Activated CD8-positive, alpha-beta memory T cell treated with anti-CD3 and anti-CD28 coated beads, Interleukin-2, amount 50 U/mL, for 1 hour (primary cell): ENCODE results near the gene FILIP1L.

ENCODE experiments used
- DNase-seq: peaks from one replicate; pipeline ENCODE4 v3.0.0-alpha.2; 2020; ENCODE audit errors: extremely low read depth

Gene FILIP1L

DNA sequence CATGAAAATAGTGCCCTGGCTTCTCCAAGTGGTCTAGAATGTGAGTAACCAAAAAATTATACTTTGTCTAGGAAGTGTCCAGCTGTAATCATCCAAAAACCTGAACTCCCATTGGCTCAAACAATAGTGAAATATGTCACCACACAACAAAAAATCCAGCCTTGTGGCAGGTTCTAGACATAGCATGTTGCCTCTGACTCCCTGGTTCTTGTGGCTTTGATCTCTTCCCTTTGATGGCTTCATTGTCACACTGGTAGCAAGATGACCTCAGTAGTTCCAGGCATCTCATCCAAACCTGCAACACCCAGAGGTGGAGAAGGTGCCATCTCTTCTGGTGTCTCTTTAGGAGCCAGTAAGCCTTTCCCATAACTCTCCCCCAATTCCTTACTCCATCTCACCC is 222.0 kb downstream of the FILIP1L start:
- DNase-seq: no peak

DNA sequence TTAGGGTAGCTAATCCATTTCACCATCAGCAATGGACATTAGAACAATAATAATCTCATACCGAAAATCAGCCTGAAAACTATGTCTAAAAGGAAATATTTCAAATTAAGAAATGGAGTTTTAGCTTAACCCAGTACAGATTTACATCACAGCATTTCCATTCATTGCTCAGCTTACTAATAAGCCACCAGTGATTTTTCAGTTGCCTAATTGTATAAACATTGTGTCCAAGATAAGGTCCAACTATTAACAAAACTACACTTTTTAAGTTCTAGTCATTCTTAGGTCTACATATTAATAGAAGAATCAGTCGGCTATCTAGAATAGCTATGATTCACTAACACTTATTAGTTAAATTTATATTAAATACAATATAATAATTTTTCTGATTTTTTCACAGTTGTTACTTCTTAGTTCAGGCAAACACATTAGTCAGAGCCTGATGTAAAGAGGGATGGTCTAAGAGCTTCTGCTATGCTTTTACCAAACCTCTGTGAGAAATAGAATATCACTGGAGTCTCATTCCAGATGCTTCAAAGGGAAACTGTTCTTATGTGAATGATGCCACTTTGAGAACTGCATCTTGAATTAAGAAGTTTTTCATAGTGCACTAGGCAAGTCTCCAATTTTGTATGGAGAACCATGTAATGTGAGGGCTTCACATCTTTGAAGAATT is 222.6 kb downstream of the FILIP1L start:
- DNase-seq: no peak

DNA sequence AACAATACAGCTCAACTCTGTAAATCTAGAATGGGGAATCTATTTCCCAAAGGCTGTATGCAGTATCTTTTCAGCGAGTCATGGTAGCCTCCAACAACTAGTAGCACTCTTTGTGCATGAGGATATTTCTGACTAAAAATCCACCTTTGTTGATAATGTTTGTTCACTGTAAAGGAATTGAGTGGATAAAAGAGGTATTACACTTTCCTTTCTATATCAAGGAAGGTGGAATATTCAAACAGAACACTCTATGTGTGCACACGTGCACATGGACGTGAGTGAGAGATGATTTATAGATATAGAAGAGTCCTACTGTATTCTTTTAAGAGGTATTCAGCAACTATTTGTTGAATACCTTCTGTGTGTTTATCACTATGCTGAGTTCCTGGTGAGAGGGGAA is 228.4 kb downstream of the FILIP1L start:
- DNase-seq: no peak

DNA sequence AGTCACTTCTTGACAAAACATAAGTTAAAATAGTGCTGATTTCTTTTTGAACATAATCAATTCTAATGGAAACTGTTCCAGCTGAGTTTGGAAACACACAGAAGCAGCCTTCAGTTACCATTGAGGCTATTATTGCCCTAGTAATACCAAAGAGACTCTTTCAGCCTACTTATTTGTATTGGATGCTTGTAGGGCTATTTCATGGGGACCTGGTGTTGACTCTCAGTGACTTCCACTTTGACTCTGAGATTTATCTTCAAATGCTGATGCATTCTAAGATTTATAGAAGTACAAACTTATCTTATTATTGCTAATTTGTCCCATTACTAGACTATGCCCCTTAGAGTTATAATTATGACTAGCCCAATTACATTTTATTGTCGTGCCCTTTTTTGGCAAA is 229.2 kb downstream of the FILIP1L start:
- no peak for DNase-seq

DNA sequence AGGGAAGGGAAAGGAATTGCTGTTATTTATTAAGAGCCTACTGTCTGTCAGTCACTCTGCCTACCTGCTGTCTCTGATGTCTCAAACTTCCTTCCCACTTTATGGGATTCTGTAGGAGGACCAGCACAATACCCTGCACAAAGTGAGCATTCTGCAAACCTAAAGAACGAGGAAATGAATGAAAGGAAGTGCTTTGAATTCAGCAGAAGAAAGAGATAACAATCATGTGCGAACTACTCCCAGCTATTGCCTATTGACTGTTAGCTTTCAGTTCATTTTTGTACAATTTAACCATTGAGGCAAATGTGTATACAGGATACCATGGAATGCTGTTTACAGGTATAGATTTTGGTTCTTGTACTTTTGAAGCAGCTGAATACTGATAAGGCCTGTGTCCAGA is 229.8 kb downstream of the FILIP1L start:
- no peak for DNase-seq

DNA sequence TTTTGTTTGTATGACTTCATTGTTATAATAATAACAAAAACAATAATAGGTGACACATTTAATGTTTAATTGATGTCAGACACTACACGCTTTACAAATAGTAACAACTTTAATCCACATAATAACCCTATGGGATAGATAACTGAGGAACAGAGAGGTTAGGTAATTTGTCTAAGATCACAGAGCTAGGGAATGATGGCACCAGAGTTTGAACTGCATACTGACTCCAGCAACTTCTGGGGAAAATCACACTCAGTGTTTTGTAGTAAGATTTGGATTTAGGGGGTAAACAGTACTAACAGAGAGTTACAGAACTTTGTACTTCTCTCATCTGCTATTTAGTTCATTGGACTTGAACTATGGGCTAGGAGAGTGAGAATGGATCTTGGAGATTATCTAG is 230.6 kb downstream of the FILIP1L start:
- DNase-seq: no peak

DNA sequence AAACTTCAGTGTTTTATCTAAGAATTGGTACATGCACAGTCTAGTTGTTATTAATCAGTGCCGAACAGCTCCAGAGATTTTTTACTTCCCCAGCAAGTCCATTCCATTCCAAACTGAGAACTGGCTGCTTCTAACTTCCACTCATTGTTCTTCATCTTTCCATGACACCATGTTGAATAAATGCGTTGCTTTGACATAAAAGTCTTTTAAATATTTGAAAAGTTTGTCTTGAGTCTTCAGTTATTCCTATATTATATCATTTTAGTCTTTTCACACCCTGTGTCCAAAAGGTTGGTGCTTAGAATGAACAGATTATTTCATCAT is 231.2 kb downstream of the FILIP1L start:
- DNase-seq: no peak

DNA sequence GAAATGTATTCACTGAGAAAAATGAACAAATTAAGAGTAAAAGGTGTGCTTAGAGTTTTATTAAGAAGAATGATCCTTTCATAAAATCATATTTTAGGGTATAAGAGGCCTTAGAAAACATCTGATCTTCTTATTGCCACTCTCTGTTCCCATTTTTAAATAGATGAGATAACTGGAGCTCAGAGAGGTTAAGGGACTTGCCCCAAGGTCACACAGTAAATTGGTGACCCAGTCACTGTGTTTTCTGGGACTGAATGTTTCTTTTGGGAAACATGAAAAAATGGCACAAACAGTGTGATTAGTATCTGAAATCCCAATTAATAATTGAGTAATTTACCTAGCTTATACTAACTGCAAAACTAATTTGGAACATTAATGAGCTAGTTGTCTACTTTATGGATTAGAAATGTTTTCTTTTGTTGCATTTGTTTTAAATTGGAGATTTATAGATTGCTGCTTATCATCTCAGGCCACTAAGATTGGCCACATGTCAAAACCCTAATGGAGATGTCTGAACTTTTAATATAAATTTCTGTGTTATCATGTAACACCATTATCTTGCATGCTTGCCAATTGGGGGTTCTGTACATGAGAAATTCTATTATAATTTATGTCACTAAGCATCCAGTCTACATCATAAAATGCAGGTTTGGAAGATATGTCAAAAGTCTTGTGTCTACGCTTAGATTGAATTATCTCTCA is 231.7 kb downstream of the FILIP1L start:
- no peak for DNase-seq

DNA sequence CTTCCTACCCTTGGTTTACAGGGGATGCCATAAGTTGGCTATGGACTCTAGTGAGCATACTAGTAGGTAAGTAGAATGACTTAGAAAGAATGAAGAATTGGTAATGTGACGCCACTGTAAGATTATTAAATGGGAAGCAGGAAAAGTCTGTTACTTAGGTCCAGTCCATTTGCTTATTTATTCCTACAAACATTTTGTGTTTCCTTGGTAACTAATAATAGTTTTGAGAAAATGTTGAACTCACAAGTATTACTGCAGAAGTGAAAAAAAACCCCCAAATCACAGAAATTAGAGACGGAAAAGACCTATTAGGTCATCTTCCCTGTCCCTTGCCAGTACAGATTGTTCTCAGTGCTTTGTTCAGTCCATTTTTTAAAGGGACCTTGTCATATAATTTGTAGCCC is 233.2 kb downstream of the FILIP1L start:
- no peak for DNase-seq

DNA sequence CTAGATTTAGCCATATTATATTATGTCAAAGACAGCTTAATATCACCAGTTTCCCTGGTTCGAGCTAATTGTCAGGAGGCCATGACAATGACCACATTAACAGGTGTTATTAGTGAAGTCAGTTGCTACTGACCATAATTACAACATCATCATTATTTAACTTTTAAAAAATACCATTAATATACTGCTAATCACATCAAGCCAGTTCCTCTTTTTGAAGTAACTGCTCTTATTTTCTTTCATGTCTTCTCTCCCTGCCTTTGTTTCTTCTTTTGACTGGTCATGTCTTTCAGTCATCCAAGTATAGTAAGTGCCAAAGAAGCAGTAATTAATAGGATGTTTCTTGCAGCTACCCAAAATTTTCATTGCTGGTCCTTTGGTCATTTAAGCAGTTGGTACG is 235.0 kb downstream of the FILIP1L start:
- no peak for DNase-seq

DNA sequence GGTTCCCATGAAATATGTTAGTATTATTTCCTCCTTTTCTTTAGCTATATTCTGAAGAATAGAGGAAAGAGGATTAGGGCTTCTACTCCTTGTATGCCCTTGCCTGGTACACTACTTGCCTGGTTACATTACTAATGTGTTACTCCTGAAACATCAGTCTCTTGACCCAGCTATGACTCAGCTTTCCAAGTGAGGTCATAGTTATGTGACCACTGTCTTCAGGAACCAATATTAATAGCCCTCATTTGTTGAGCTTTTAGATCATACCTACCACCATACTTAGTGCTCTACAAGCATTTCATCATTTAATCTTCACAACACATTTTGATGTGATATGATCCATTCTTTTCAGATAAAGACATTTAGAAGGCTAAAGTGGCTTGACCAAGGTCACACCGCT is 236.3 kb downstream of the FILIP1L start:
- DNase-seq: no peak

DNA sequence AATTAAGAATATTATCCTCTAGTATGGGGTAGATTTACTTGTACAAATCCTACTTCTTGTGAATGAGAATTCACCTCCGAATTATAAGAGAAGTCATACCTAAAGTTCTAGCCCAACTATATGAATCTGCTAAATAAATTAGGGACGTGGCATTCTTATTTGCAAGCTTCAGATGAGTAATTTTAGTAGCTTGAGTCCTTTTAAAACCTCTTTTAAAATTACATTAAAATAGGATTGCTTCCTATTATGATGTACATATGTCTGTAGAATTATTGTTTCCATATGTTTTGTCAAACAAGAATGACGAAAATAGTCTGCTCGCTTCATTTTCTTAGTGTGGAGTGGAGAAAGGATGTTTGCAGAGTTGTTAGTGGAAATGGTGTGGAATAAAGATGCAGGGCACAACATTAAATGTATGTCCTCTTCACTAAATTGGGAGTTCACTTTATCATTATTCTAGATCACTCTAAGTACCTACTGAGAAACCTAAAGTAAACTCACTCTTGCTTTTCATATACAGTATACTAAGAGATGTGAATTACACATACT is 237.2 kb downstream of the FILIP1L start:
- no peak for DNase-seq

DNA sequence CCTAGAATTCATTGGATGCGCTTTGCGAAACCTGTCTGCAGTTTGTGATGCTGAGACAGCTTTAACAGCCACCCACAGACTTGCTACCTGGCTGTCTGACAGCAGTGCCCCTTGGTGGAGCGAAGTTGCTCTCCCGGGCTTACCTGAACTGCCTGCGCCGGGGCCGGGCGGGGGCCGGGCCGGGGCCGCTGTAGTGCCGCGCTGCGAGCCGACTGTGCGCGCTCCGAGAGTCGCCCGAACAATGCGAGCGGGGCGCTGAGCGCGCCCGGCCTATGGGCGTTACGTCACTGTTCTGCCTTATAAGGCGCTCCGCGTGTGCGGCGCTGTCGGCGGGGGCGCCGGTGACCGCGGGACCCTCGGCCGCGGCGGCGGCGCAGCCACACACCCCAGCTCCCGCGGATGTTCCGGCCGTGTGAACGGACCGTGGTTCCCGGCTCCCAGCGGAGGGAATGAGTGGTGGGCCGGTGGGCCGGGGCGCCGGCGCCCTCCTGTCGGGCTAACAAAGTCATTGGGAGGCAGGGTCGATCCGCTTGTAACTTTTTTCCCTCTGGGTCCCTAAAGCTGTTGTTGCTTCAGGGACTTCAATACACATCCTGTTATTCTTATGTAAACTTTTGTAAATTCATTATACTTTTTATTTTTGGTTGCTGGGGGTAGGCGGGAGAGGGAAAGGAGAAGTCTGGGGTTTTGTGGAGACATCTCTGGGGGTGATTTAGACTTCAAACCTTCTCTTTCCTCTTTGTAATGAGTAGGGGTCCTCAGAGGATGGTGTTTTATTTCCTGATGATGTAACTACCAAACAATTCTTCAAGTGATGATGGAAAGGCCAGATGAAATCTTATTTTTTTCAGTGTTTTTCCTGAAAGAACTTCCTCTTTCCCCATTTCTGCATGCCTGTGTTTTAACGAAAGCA is 238.1 kb downstream of the FILIP1L start:
- no peak for DNase-seq

DNA sequence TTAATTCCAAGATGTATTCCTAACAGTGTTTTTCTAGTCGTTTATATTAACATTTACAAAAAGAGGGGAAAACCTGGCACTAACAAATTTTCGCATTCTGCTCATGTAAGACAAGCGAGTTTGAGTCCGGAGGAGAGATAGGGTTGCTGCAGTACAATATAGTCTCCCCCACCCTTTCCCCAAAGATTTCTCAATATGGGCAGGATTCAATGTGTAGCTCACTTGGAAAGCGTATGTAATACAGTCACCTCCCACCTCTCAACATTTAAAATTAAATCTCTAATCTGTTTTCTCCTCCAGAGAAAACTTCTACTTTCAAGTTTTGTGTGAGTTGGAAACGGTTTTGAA is 238.7 kb downstream of the FILIP1L start:
- no peak for DNase-seq

DNA sequence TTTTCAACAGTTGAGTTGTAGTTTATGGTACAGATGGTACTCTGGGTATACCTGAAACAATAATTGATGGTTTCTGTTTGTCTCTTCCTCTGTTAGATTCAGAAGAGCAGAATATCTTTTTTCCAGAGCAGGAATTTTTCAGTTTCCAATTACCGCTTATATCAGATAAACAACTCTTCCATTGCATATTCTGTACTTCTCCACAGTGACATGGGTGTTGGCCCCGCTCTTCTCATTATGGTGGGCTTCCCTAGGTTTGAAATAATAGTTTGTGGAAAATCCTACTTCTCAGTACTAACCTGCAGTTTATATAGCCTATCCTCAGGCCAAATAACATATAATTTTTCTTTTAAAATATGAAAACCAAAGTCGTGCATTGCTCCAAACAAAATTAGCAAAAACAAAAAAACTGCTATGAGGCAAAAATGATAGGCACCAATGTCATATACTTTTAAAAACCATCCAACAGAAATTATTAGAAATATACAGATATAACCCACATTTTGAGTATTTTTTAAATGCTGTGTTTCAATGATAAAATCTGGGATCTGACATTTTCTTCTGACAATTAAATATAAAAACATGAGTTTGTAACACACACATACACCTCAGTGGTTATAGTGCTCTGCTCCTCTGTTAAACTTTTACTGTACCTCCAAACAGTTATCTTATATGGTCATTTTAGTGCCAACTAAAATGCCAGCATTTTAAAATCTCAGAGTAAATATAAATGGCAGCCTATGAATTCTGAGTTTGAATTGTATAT is 239.9 kb downstream of the FILIP1L start:
- no peak for DNase-seq

DNA sequence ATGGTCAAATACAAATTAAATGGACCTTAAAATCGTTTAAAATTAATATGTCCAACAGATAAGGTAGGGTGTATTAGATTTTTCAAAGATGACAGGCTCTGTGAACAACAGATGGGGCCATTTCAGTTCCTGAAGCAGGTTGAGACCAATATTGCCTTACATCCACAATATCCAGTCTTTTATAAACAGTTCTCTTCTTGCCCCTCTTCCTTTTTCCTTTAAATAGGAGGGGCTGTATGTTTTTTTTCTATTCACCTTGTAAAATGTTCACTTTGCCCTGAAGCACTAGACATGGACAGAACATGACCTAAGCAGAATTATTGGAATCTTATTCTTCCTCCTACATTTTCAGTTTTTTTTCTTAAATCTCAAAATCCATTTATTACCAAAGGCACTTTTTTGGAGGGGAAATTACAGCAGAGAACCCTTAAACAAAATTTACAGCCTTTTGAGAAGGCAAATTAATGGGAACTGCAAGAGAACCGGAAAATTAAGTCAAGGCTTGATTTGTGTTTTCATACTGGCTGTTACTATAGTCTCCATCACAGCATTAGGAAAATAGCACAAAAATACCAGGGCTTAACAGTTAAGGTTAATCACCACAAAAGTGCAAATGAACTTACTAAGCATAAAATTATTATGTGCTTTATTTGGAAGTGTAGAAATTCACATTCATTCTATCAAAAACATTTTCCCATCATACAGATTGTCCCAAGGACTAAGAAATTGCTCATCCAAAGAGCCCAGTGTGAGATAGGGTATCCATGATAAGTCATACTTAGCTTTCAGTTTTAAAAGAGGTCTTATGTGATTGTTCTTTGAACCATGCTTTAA is 240.8 kb downstream of the FILIP1L start:
- DNase-seq: no peak

DNA sequence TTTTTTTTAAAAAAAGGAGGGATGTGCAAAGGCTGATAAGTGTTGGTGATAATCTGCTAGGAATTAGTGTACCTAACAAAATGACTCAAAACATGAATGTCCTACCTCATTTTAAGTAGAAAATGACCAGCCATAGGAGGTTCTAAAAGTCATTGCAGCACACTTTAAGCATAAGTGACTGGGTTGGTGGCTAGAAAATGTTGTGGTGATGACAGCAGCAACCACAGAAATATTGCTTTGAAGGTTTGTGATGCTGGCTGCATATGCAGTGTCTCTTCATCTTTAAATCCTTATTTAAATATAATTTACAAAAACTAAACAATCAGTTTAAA is 241.4 kb downstream of the FILIP1L start:
- no peak for DNase-seq

DNA sequence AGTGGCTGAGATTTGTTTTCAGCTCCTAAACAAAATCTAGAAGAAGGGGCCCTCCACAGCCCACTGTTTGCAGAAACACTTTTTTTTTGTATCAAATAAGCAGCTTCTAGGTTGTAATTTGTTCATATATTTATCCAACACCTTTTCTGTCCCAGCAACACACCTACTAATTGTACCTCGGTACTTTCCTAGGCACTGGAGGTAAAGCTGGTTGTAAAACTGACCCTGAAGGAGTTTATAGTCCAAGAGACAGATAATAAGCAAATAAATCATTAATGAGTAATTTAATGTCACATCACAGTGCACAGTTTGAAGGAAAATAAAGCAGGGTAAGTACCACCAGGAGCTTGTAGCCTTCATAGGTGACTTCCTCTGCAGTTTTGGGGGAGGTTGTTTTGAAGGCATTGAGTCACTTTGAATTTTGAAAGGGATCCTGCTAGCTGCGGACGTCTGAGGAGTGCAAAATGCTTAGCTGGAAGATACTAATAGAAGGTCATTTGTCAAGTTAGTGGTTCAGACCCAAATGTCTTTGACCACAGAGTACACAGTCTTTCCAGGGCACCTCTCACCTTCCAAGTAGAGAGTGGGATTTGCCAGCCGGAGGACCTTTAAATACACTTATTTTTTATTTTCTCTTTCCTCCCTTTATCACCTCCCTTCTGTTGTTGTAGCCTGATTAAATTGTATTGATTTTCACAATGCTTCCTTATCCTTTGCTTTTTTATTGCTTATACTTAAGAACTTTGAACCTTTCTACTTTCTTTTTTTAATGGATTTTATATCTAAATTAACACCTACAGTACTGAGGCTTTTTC is 242.9 kb downstream of the FILIP1L start:
- DNase-seq: no peak

DNA sequence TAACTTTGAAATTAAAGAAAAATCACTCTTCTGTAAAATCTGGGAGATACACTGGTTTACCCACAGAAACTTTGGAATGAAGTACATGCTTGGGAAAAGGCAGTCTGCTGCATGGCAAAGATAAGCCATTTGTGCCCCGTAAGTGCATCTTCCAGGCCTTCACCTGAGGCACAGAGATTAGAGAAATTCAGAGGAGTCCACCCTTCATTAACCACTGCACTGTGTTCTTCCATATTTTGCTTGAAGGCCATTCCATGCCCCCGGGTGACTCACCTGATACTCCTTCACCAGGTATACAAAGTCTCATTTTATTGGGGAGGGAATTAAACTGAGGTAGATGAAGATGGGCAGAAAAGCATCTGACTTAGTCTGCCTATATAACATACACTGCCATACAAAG is 243.6 kb downstream of the FILIP1L start:
- no peak for DNase-seq

DNA sequence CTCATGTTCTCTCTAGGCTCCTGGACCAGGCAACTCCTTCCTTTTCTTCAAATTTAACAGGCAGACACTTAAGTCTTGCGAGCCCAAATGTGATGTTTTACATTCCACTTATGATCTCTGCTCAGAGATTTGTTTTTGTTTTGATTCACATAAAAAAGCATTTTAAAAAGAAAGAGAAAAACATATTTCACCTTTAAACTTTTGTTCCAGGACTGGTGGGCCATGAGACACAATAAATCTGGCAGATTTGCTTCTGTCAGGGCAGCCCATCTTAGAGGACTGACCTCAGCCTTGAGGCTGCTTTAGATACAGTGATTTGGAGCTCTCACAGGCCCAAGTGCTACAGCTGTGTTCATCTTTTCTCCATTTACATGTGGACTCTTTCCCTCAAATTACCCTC is 244.7 kb downstream of the FILIP1L start:
- DNase-seq: no peak
